ENCODE measurements around the gene PTPRN. TPM values are rescaled to one million over a fixed set of nuclear protein-coding genes. Genes with fewer than 3 reads are reported as not detected.

PTPRN gene
- total and polyA plus RNA-seq, 9 of the 15 experiments (the other 6 are each of a cell fraction or from before 2014, with no cell fraction given), result 0.15 to 2.4 (median 0.43) TPM; not detected in 1

DNA sequence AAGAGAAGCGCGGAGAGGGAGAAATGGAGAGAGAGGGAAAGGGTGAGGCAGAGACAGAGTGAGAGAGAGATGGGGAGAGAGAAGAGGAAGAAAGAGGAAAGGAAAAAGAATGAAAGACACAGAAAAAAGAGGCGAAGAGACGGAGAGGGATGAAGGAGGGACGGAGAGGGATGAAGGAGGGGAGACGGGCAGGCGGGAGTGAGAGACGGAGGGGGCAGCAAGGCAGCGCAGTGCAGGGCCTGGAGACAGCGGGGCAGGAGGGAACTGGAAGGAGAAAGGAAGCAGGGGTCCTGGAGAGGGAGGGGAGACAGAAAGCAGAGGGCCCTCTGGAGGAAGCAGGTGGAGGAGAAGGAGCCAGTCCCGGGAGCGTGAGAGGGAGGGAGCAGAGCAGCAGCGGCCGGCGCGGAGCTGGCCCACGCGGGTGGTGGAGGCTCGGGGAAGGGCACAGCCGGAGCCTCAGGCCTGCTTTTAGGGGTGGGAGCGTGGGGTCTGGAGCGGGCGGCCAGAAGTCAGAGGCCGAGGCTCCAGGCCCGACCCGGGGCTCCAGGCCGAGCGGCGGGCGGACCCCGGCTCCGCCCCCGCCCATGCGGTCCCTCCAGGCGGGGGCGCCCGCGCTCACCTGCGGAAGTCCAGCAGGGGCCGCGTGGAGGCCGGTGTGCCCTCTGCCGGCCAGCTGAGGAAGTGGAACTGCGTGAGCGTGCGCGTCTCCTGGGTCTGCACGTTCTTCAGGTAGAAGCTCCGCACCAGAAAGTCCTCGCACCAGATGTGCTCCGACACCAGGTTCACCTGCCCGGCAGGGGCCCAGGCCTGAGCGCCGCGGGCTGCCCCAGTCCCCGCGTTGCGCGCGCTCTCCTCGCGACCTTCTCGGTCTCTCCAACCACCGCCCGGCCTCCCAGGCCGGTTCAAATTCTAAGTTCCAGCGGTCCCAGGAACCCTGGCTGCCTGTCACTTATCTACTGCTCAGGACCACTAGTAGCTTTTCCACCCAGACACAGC, 14.5 kb downstream of the PTPRN start (continued):
- TF ChIP-seq FOXP4 (CRISPR knock-in tag; IDR thresholded peaks at IDR 0.05; ENCODE audit: borderline replicate concordance) (no peak), ZNF609 (CRISPR knock-in tag; IDR thresholded peaks at IDR 0.05; ENCODE audit: borderline replicate concordance) (no peak), ATF3 (IDR thresholded peaks at IDR 0.05) (no peak), ATF3 (CRISPR knock-in tag; conservative IDR thresholded peaks at IDR 0.05) (0 out of 2 replicates have a peak, but pooled peaks have one; percentile 46), ZNF24 (IDR thresholded peaks at IDR 0.05) (no peak), NR2F6 (CRISPR knock-in tag; IDR thresholded peaks at IDR 0.05) (no peak), MXI1 (IDR thresholded peaks at IDR 0.05; ENCODE audit: low read depth, low read length) (no peak), SMARCA4 (IDR thresholded peaks at IDR 0.05) (0 out of 2 replicates have a peak, but pooled peaks have one; percentile 21), RAD21 (CRISPR knock-in tag; conservative IDR thresholded peaks at IDR 0.05 in 1 of 2, IDR thresholded peaks at IDR 0.05 in 1 of 2) (peak; percentile 81 to 87), TBL1XR1 (IDR thresholded peaks at IDR 0.05; ENCODE audit: low read length in 2 of 2) (0 out of 4 replicates have a peak, but pooled peaks of 1 of the 2 experiments have one; percentile 61), HOXB6 (CRISPR knock-in tag; IDR thresholded peaks at IDR 0.05; ENCODE audit: borderline replicate concordance) (no peak)
- TF ChIP-seq, protein P1, sequence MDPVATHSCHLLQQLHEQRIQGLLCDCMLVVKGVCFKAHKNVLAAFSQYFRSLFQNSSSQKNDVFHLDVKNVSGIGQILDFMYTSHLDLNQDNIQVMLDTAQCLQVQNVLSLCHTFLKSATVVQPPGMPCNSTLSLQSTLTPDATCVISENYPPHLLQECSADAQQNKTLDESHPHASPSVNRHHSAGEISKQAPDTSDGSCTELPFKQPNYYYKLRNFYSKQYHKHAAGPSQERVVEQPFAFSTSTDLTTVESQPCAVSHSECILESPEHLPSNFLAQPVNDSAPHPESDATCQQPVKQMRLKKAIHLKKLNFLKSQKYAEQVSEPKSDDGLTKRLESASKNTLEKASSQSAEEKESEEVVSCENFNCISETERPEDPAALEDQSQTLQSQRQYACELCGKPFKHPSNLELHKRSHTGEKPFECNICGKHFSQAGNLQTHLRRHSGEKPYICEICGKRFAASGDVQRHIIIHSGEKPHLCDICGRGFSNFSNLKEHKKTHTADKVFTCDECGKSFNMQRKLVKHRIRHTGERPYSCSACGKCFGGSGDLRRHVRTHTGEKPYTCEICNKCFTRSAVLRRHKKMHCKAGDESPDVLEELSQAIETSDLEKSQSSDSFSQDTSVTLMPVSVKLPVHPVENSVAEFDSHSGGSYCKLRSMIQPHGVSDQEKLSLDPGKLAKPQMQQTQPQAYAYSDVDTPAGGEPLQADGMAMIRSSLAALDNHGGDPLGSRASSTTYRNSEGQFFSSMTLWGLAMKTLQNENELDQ (CRISPR knock-in tag; IDR thresholded peaks at IDR 0.05; ENCODE audit: borderline replicate concordance), result no peak
- TF ChIP-seq, protein P2, sequence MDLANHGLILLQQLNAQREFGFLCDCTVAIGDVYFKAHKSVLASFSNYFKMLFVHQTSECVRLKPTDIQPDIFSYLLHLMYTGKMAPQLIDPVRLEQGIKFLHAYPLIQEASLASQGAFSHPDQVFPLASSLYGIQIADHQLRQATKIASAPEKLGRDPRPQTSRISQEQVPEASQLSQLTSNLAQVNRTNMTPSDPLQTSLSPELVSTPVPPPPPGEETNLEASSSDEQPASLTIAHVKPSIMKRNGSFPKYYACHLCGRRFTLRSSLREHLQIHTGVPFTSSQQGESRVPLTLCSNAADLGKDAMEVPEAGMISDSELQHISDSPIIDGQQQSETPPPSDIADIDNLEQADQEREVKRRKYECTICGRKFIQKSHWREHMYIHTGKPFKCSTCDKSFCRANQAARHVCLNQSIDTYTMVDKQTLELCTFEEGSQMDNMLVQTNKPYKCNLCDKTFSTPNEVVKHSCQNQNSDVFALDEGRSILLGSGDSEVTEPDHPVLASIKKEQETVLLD (IDR thresholded peaks at IDR 0.05), result no peak
